ENCODE data around the gene TRAPPC2L.

GRCh38 chr16:88868974-88869672 is 12.2 kb downstream of the TRAPPC2L start:
- TF ChIP-seq, protein P1, sequence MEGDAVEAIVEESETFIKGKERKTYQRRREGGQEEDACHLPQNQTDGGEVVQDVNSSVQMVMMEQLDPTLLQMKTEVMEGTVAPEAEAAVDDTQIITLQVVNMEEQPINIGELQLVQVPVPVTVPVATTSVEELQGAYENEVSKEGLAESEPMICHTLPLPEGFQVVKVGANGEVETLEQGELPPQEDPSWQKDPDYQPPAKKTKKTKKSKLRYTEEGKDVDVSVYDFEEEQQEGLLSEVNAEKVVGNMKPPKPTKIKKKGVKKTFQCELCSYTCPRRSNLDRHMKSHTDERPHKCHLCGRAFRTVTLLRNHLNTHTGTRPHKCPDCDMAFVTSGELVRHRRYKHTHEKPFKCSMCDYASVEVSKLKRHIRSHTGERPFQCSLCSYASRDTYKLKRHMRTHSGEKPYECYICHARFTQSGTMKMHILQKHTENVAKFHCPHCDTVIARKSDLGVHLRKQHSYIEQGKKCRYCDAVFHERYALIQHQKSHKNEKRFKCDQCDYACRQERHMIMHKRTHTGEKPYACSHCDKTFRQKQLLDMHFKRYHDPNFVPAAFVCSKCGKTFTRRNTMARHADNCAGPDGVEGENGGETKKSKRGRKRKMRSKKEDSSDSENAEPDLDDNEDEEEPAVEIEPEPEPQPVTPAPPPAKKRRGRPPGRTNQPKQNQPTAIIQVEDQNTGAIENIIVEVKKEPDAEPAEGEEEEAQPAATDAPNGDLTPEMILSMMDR (IDR thresholded peaks at IDR 0.05), result no peak
- TF ChIP-seq POLR2A (IDR thresholded peaks at IDR 0.05) (no peak), POLR2AphosphoS5 (IDR thresholded peaks at IDR 0.05) (no peak)
